HEK293 (cell line): ENCODE measurements around the gene FTO.

ENCODE experiments used
- CTCF ChIA-PET: fragments of 350-600 bp; formaldehyde crosslinking; extraction: SDS; loops from one replicate; lab custom pipeline; 2021; ENCODE audit warnings: antibody characterized with exemption; lab: Yijun Ruan, JAX
- POLR2A ChIA-PET: fragments of 300-600 bp; formaldehyde crosslinking; extraction: SDS; loops from one replicate; lab custom pipeline; 2020; ENCODE audit warnings: antibody characterized with exemption, inconsistent platforms; lab: Yijun Ruan, JAX
- H3K27ac ChIP-seq: fragments of 200-500 bp; sonication (Bioruptor generic); 2 replicates; pipeline ENCODE4 v1.5.1; 2014; ENCODE audit warnings: low read depth, low read length, control low read depth, inconsistent platforms; ENCODE audit errors: extremely low read depth
- H3K36me3 ChIP-seq, 2 experiments: fragments of 200-500 bp in 1 of 2; sonication (Bioruptor generic) in 1 of 2; 1 replicate in 1 of 2; 2 replicates in 1 of 2; pipeline ENCODE4 v1.5.1; 2014 to 2017; ENCODE audit warnings: inconsistent platforms in 2 of 2, low read length in 2 of 2; ENCODE audit not compliant: control insufficient read depth in 2 of 2, insufficient read depth in 1 of 2
- H3K4me1 ChIP-seq: fragments of 200-500 bp; sonication (Bioruptor generic); 2 replicates; pipeline ENCODE4 v1.5.1; 2014; ENCODE audit warnings: mild to moderate bottlenecking, low read length, inconsistent platforms; ENCODE audit not compliant: control insufficient read depth, insufficient read depth
- H3K4me3 ChIP-seq: 2 replicates; pipeline ENCODE4 v1.5.1; 2011; ENCODE audit warnings: low read depth, mild to moderate bottlenecking, control low read depth, low read length, moderate library complexity
- H3K9me3 ChIP-seq: fragments of 200-500 bp; sonication (Bioruptor generic); 2 replicates; pipeline ENCODE4 v1.5.1; 2014; ENCODE audit warnings: low read depth, low read length, inconsistent platforms; ENCODE audit not compliant: control insufficient read depth, insufficient read depth
- HOXA7 ChIP-seq: sonication (generic); formaldehyde crosslinking; IDR thresholded peaks from 2 replicates; pipeline ENCODE4 v1.8.1; 2022; ENCODE audit warnings: missing genetic modification reagents, borderline replicate concordance
- INSM2 ChIP-seq: fragments of 450-650 bp; formaldehyde crosslinking; IDR thresholded peaks from 2 replicates; pipeline ENCODE4 v1.5.1; 2016; ENCODE audit warnings: missing biosample characterization, missing genetic modification characterization
- OSR2 ChIP-seq: fragments of 450-650 bp; formaldehyde crosslinking; IDR thresholded peaks from 2 replicates; pipeline ENCODE4 v1.5.1; 2016; ENCODE audit warnings: missing biosample characterization, missing genetic modification characterization
- ZBTB17 ChIP-seq: fragments of 450-650 bp; formaldehyde crosslinking; IDR thresholded peaks from 2 replicates; pipeline ENCODE4 v1.5.1; 2016; ENCODE audit warnings: missing biosample characterization, missing genetic modification characterization
- ZFP37 ChIP-seq: fragments of 450-650 bp; formaldehyde crosslinking; IDR thresholded peaks from 2 replicates; pipeline ENCODE4 v1.5.1; 2016; ENCODE audit warnings: missing biosample characterization, missing genetic modification characterization
- ZIC2 ChIP-seq: fragments of 450-650 bp; formaldehyde crosslinking; IDR thresholded peaks from 2 replicates; pipeline ENCODE4 v1.5.1; 2016; ENCODE audit warnings: missing biosample characterization, missing genetic modification characterization
- ZNF114 ChIP-seq: fragments of 450-650 bp; formaldehyde crosslinking; IDR thresholded peaks from 2 replicates; pipeline ENCODE4 v1.5.0; 2017; ENCODE audit warnings: missing biosample characterization, missing genetic modification characterization
- ZNF133 ChIP-seq: fragments of 450-650 bp; formaldehyde crosslinking; IDR thresholded peaks from 2 replicates; pipeline ENCODE4 v1.5.1; 2016; ENCODE audit warnings: missing biosample characterization, missing genetic modification characterization
- ZNF518A ChIP-seq: fragments of 450-650 bp; formaldehyde crosslinking; conservative IDR thresholded peaks from 2 replicates; pipeline ENCODE4 v1.5.1; 2016; ENCODE audit warnings: low read depth, missing biosample characterization, missing genetic modification characterization
- ZNF707 ChIP-seq: fragments of 450-650 bp; formaldehyde crosslinking; IDR thresholded peaks from 2 replicates; pipeline ENCODE4 v1.5.1; 2016; ENCODE audit warnings: missing biosample characterization, missing genetic modification characterization
- ZSCAN5A ChIP-seq: fragments of 450-650 bp; formaldehyde crosslinking; IDR thresholded peaks from 2 replicates; pipeline ENCODE4 v1.5.1; 2016; ENCODE audit warnings: missing biosample characterization, missing genetic modification characterization
- ZXDB ChIP-seq: fragments of 450-650 bp; formaldehyde crosslinking; IDR thresholded peaks from 2 replicates; pipeline ENCODE4 v1.5.1; 2016; ENCODE audit warnings: missing biosample characterization, missing genetic modification characterization
- TF ChIP-seq, protein P1 (sequence below): fragments of 450-650 bp; formaldehyde crosslinking; IDR thresholded peaks from 2 replicates; pipeline ENCODE4 v1.5.1; 2017; ENCODE audit warnings: missing biosample characterization, mild to moderate bottlenecking, missing genetic modification characterization, moderate library complexity

The FTO gene

GRCh38 chr16:54174201-54174600, 470.2 kb downstream of the FTO start:
- TF ChIP-seq ZIC2 (0 out of 2 replicates have a peak, but pooled peaks have one; percentile 16), ZNF518A (no peak), ZBTB17 (tag by site-specific recombination) (peak; percentile 66)
- Histone ChIP-seq H3K4me1 (no peaks in the 10 kb centered on the region), H3K36me3 (no peaks in the 10 kb centered on the region), H3K4me3 (no peak overlapping the region), H3K27ac (no peak overlapping the region), H3K9me3 (no peaks in the 10 kb centered on the region)
- CTCF ChIA-PET, result no interaction called here
- POLR2A ChIA-PET, result interaction anchor here (0.7 kb wide), 1 partner anchor 39 kb away, joined by 3 read pairs; no protein-coding TSS in a partner anchor

DNA sequence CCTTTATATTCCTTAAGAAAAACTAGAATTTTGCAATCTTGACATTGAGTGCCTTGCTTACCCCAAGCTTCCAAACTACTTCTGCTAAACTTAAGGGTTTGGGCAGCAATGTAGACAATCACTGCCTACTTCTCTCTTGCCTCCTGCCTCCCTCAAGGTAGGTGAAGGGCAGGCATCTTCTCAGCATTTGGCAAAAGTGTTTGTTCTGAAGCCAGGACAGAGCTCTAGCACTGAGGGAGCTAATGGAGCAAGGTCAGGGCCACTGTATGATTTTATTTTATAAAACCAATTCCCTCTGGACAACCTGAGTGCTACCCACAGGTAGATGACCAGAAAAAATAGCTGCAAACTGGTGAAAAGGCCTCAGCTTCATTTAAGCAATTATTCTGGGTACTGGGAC, 470.8 kb downstream of the FTO start:
- POLR2A ChIA-PET, result interaction anchor here (0.7 kb wide), 1 partner anchor 40 kb away, joined by 3 read pairs; no protein-coding TSS in a partner anchor
- no peaks in the 10 kb centered on the region for H3K9me3 ChIP-seq
- no peak overlapping the region for H3K27ac ChIP-seq
- H3K4me3 ChIP-seq, result no peak overlapping the region
- CTCF ChIA-PET, result no interaction called here
- no peaks in the 10 kb centered on the region for H3K4me1 ChIP-seq
- H3K36me3 ChIP-seq, result no peaks in the 10 kb centered on the region
- TF ChIP-seq ZNF707, result no peak
- TF ChIP-seq, protein P1, sequence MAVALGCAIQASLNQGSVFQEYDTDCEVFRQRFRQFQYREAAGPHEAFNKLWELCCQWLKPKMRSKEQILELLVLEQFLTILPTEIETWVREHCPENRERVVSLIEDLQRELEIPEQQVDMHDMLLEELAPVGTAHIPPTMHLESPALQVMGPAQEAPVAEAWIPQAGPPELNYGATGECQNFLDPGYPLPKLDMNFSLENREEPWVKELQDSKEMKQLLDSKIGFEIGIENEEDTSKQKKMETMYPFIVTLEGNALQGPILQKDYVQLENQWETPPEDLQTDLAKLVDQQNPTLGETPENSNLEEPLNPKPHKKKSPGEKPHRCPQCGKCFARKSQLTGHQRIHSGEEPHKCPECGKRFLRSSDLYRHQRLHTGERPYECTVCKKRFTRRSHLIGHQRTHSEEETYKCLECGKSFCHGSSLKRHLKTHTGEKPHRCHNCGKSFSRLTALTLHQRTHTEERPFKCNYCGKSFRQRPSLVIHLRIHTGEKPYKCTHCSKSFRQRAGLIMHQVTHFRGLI (tag by site-specific recombination), result no peak
- no peak for TF ChIP-seq ZNF133 (tag by site-specific recombination)
- TF ChIP-seq ZSCAN5A (tag by site-specific recombination), result no peak
- TF ChIP-seq ZFP37, result no peak
- TF ChIP-seq OSR2 (tag by site-specific recombination), result no peak
- TF ChIP-seq HOXA7 (CRISPR knock-in tag), result no peak
- no peak for TF ChIP-seq INSM2
- no peak for TF ChIP-seq ZNF114 (tag by site-specific recombination)
- TF ChIP-seq ZXDB (tag by site-specific recombination), result no peak
- no peak for TF ChIP-seq ZNF518A
- TF ChIP-seq, all 188 proteins: peak for 0
